B cell (primary cell): ENCODE measurements around the gene CLEC4E. TPM values are rescaled to one million over a fixed set of nuclear protein-coding genes. Genes with fewer than 3 reads are reported as not detected.
"Not testable (repeated sequence)": the region's sequence is repeated elsewhere in the genome, so short reads cannot be mapped to it uniquely, and the experiment has no call there.

Experiments used
- ATAC-seq: fragments of 200-7000 bp; cut with Tn5 transposase; one replicate; pipeline ENCODE4 v1.10.0; 2021; ENCODE audit warnings: low read depth, mild to moderate bottlenecking, moderate number of reproducible peaks, moderate library complexity
- CTCF ChIA-PET: fragments of 350-600 bp; sonication (Branson Sonifier 250); formaldehyde crosslinking; loops from one replicate; lab custom pipeline; 2021; ENCODE audit warnings: antibody characterized with exemption, inconsistent platforms; lab: Charles Lee
- POLR2A ChIA-PET: fragments of 350-600 bp; sonication (Branson Sonifier 250); formaldehyde crosslinking; loops from one replicate; lab custom pipeline; 2021; ENCODE audit warnings: antibody characterized with exemption; lab: Charles Lee
- DNase-seq: peaks from one replicate; pipeline ENCODE4 v3.0.0; 2013
- H2AFZ ChIP-seq: 2 replicates; pipeline ENCODE4 v1.6.1; 2012; ENCODE audit warnings: mild to moderate bottlenecking, low read depth, low read length; ENCODE audit not compliant: insufficient read depth, poor library complexity, severe bottlenecking
- H3K27ac ChIP-seq, 2 donors: 1 replicate in 1 of 2; 2 replicates in 1 of 2; pipeline ENCODE4 v1.5.1; 2012 to 2013; ENCODE audit warnings: low read length in 2 of 2, mild to moderate bottlenecking in 2 of 2, moderate library complexity in 1 of 2
- H3K27me3 ChIP-seq, 4 experiments: fragments of 200-600 bp in 1 of 4; sonication (generic) in 1 of 4; replicated peaks in 1 of 4; 1 replicate in 2 of 4; 2 replicates in 2 of 4; pipeline versions ENCODE4 v1.6.1 to v1.7.0; 2013 to 2016; ENCODE audit warnings: low read length in 3 of 4, mild to moderate bottlenecking in 2 of 4, mixed read lengths in 1 of 4, moderate library complexity in 1 of 4; ENCODE audit not compliant: insufficient read depth in 4 of 4, control insufficient read depth in 3 of 4; ENCODE audit errors: control extremely low read depth in 1 of 4
- H3K36me3 ChIP-seq, 2 experiments: replicated peaks in 1 of 2; 1 replicate in 1 of 2; 2 replicates in 1 of 2; pipeline versions ENCODE4 v1.6.1 to v1.7.1; 2013; ENCODE audit warnings: low read length in 1 of 2; ENCODE audit not compliant: insufficient read depth in 2 of 2, control insufficient read depth in 1 of 2; ENCODE audit errors: control extremely low read depth in 1 of 2, extremely low read depth in 1 of 2
- H3K4me1 ChIP-seq, 2 donors: fragments of 200-600 bp in 1 of 2; sonication (generic) in 1 of 2; 1 replicate in 1 of 2; 2 replicates in 1 of 2; pipeline versions ENCODE4 v1.5.1 to v1.6.1; 2013 to 2017; ENCODE audit warnings: low read length in 2 of 2; ENCODE audit not compliant: control insufficient read depth in 2 of 2, insufficient read depth in 2 of 2
- H3K4me2 ChIP-seq: replicated peaks from 2 replicates; pipeline ENCODE3; 2012; ENCODE audit warnings: mild to moderate bottlenecking, low read depth, low read length; ENCODE audit not compliant: poor library complexity, severe bottlenecking
- H3K4me3 ChIP-seq, 5 experiments: fragments of 200-600 bp in 1 of 5; sonication (generic) in 1 of 5; 1 replicate in 3 of 5; 2 replicates in 2 of 5; pipeline versions ENCODE4 v1.5.1 to v1.7.0; 2011 to 2016; ENCODE audit warnings: low read length in 4 of 5, mild to moderate bottlenecking in 4 of 5, low read depth in 2 of 5, control low read depth in 1 of 5, moderate library complexity in 1 of 5; ENCODE audit not compliant: insufficient read depth in 1 of 5; ENCODE audit errors: control extremely low read depth in 1 of 5, extremely low read depth in 1 of 5
- H3K79me2 ChIP-seq: fragments of 200-600 bp; sonication (generic); one replicate; pipeline ENCODE4 v1.6.0; 2016; ENCODE audit warnings: low read length; ENCODE audit not compliant: control insufficient read depth, insufficient read depth
- H3K9ac ChIP-seq: fragments of 200-600 bp; sonication (generic); 2 replicates; pipeline ENCODE4 v1.6.1; 2017; ENCODE audit warnings: mild to moderate bottlenecking, low read length, moderate library complexity
- H3K9me3 ChIP-seq, 3 donors: one replicate each; pipeline versions ENCODE4 v1.6.1 to v1.7.1; 2013; ENCODE audit warnings: low read length in 2 of 3; ENCODE audit not compliant: control insufficient read depth in 2 of 3, insufficient read depth in 1 of 3; ENCODE audit errors: control extremely low read depth in 1 of 3
- H4K20me1 ChIP-seq: 2 replicates; pipeline ENCODE4 v1.6.0; 2012; ENCODE audit warnings: mild to moderate bottlenecking, low read length; ENCODE audit not compliant: insufficient read depth, control insufficient read depth, poor library complexity, severe bottlenecking
- H3K27ac Mint-ChIP-seq: one replicate; pipeline ENCODE4 v1.8.0; 2021; ENCODE audit warnings: mixed read lengths
- H3K27me3 Mint-ChIP-seq: one replicate; pipeline ENCODE4 v1.8.0; 2021; ENCODE audit warnings: mixed read lengths
- H3K4me1 Mint-ChIP-seq: one replicate; pipeline ENCODE4 v1.8.0; 2021; ENCODE audit warnings: mixed read lengths
- H3K4me3 Mint-ChIP-seq: one replicate; pipeline ENCODE4 v1.8.0; 2021; ENCODE audit warnings: mixed read lengths
- H3K9me3 Mint-ChIP-seq: one replicate; pipeline ENCODE4 v1.8.0; 2022; ENCODE audit warnings: mixed read lengths; ENCODE audit not compliant: insufficient read depth
- CTCF ChIP-seq: fragments of 200-600 bp; IDR thresholded peaks from one replicate; pipeline ENCODE4 v1.8.0; 2022; ENCODE audit warnings: antibody characterized with exemption, mild to moderate bottlenecking
- EZH2 ChIP-seq: IDR thresholded peaks from 2 replicates; pipeline ENCODE4 v1.6.1; 2012; ENCODE audit warnings: borderline replicate concordance, low read depth, mild to moderate bottlenecking, moderate library complexity, low read length; ENCODE audit not compliant: insufficient read depth, poor library complexity, severe bottlenecking
- WGBS: methylation state at CpG from one replicate; pipeline ENCODE4 v1.1.5; 2013; ENCODE audit warnings: missing lambda C conversion rate; ENCODE audit not compliant: insufficient coverage; 5-methylcytosine and 5-hydroxymethylcytosine counted together
- intact Hi-C: fragments of 100-400 bp; cut with micrococcal nuclease; formaldehyde crosslinking; loops from one replicate; pipeline ENCODE4 v1.10.0; 2022
- polyA minus RNA-seq: library from RNA; depleted of rRNA, polyadenylated mRNA; stranded (reverse); fragments of >200 nt; gene quantifications from 2 replicates; pipeline ENCODE4 v1.2.3, GENCODE V29; 2012
- polyA plus RNA-seq: library from polyadenylated mRNA; depleted of rRNA; stranded (reverse); fragments of >200 nt; gene quantifications from 2 replicates; pipeline ENCODE4 v1.2.3, GENCODE V29; 2012
- total RNA-seq, 2 donors: library from RNA; stranded (reverse); fragments of 120-200 nt in 1 of 2; gene quantifications; 1 replicate in 1 of 2; 2 replicates in 1 of 2; pipeline versions ENCODE4 v1.2.3 to v1.2.4, GENCODE V29; 2013 to 2022

CLEC4E gene, protein sequence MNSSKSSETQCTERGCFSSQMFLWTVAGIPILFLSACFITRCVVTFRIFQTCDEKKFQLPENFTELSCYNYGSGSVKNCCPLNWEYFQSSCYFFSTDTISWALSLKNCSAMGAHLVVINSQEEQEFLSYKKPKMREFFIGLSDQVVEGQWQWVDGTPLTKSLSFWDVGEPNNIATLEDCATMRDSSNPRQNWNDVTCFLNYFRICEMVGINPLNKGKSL
- total RNA-seq (not detected in 2 replicates), polyA plus RNA-seq (0.06 and 0.17 TPM in 2 replicates), polyA minus RNA-seq (0.21 TPM in 1 of 2 replicates, not detected in the other)
- total RNA-seq (2013) = 1.3 TPM

- peaks cover 33% of the 10 kb centered on the region for H3K27me3 Mint-ChIP-seq
- H4K20me1 ChIP-seq, ATAC-seq, H3K27ac ChIP-seq, H3K79me2 ChIP-seq, H3K9ac ChIP-seq, H3K27me3 ChIP-seq, DNase-seq, H2AFZ ChIP-seq, H3K4me1 Mint-ChIP-seq, intact Hi-C loops, H3K9me3 Mint-ChIP-seq, H3K4me3 Mint-ChIP-seq, POLR2A ChIA-PET, H3K36me3 ChIP-seq, H3K4me1 ChIP-seq, H3K4me2 ChIP-seq, H3K9me3 ChIP-seq, H3K27ac Mint-ChIP-seq: not testable (repeated sequence)
- WGBS = no CpG with 5 or more reads among the region's 4 CpGs
- H3K4me3 ChIP-seq = peak within 1 kb of the TSS in 1 of 5 experiments; percentile 52
- CTCF ChIA-PET = interaction anchor here (4.7 kb wide), 1 partner anchor 350 kb away, joined by 42 read pairs; no protein-coding TSS in a partner anchor
These were observed at the start of gene CLEC4E for GRCh38 chr12:8540831-8541230. TSS of gene CLEC4E (minus strand) at chr12:8540905. CDS start at chr12:8540797, 108 bp downstream.

- TF ChIP-seq EZH2 (no peak), CTCF (no peak)
- H3K27me3 ChIP-seq = no peaks in the 10 kb centered on the region
- H3K27ac ChIP-seq = no peak overlapping the region
These were observed 49.0 kb upstream of the CLEC4E start for GRCh38 chr12:8589679-8590078.

GRCh38 chr12:8584478-8584877, 43.8 kb upstream of the CLEC4E start:
- H3K4me1 ChIP-seq, H3K79me2 ChIP-seq: not testable (repeated sequence)
- peaks cover 11% of the 10 kb centered on the region for H3K4me1 Mint-ChIP-seq

More at GRCh38 chr12:8589679-8590078, 49.0 kb upstream of the CLEC4E start:
- Histone ChIP-seq H2AFZ (no peak overlapping the region), H3K36me3 (no peaks in the 10 kb centered on the region), H3K79me2 (no peaks in the 10 kb centered on the region), H4K20me1 (no peaks in the 10 kb centered on the region), H3K9ac (no peak overlapping the region), H3K4me1 (peaks cover 0 to 5% of the 10 kb centered on the region in 2 donors), H3K4me2 (no peak overlapping the region), H3K4me3 (no peak overlapping the region), H3K9me3 (no peaks in the 10 kb centered on the region)
- H3K27me3 Mint-ChIP-seq = peaks cover 7% of the 10 kb centered on the region
- H3K9me3 Mint-ChIP-seq = no peaks in the 10 kb centered on the region
- WGBS = 97% methylated on average over 5 of the region's 7 CpGs
- ATAC-seq = no peak
- DNase-seq = no peak
- H3K4me3 Mint-ChIP-seq = no peak overlapping the region
- intact Hi-C loops = no loop called here
- H3K4me1 Mint-ChIP-seq = peaks cover 5% of the 10 kb centered on the region
- POLR2A ChIA-PET = no interaction called here
- H3K27ac Mint-ChIP-seq = no peak overlapping the region
- CTCF ChIA-PET = interaction anchor here (0.7 kb wide), 1 partner anchor 46 kb away, joined by 5 read pairs; no protein-coding TSS in a partner anchor

More at GRCh38 chr12:8584478-8584877, 43.8 kb upstream of the CLEC4E start:
- H4K20me1 ChIP-seq, H3K27ac Mint-ChIP-seq, POLR2A ChIA-PET, ATAC-seq, intact Hi-C loops, CTCF ChIA-PET, H3K9me3 Mint-ChIP-seq, H2AFZ ChIP-seq, H3K27me3 ChIP-seq, H3K4me3 ChIP-seq, H3K9ac ChIP-seq, H3K4me2 ChIP-seq, H3K36me3 ChIP-seq, H3K4me3 Mint-ChIP-seq, H3K27ac ChIP-seq, DNase-seq, H3K9me3 ChIP-seq: not testable (repeated sequence)
- peaks cover 13% of the 10 kb centered on the region for H3K27me3 Mint-ChIP-seq
- 90% methylated on average over 5 of the region's 13 CpGs for WGBS
